ENCODE measurements around the gene BTN1A1. TPM values are rescaled to one million over a fixed set of nuclear protein-coding genes. Genes with fewer than 3 reads are reported as not detected.

The BTN1A1 gene
- total RNA-seq, 6 experiments from 2014 or later: not detected

DNA sequence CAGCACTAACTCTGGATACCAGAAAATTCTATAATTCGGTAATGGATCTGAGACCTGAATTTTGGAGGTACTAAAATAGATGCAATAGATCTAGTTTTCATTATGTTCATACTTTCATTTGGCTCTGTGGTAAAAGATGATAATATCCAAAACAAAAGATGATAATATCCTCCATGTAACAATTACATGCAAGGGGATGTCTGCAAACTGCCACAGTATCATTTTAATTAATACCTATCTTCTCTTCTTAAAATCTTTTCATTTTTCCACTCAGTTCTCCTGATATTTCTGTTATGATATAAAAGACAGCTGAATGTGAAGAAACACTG is 26.7 kb upstream of the BTN1A1 start:
- DNase-seq: no peak
- Mint-ChIP-seq H3K9me3 (no peaks in the 10 kb centered on the region), H3K27ac (peak overlapping the region; percentile 99), H3K36me3 (ENCODE audit: low read depth) (peaks cover 32% of the 10 kb centered on the region), H3K27me3 (ENCODE audit: insufficient read depth) (peaks cover 1% of the 10 kb centered on the region; the same call in 1 of the 2 replicates), H3K4me3 (peak overlapping the region; percentile 95), H3K4me1 (ENCODE audit: low read depth) (peaks cover 44% of the 10 kb centered on the region)
- TF ChIP-seq CTCF (IDR thresholded peaks at IDR 0.05): no peak

DNA sequence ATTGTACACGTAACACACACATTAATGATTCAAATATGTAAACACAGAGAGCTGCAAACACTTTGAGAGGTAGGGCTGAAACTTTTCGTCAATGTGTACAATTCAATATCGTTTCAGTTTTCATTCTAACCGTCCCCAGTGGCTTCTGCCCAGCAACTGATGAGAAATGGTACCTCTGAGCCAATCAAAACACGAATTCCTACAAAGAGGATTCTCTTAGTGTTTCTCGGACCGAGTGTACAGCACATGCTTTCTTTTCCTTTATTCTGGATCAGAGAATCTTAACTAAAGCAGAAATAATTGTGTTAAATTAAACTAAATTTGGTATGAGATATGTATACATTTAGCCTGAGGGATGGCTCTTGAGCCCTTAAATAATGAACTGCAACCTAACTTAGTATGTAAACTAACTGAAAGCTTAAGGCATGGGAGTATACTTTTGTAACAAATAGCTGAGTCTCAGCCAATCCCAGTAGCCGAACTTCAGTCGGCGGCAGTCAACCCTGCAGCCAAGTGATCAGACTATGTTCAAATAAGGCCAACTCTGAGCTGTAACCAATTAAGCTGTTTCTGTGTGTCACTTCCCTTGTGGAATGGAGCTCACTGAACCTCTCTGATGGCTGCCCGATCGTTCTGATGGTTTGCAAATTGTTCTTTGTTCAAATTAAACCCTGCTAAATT is 26.2 kb upstream of the BTN1A1 start:
- peak overlapping the region; percentile 99 for H3K27ac Mint-ChIP-seq
- H3K9me3 Mint-ChIP-seq: no peaks in the 10 kb centered on the region
- H3K4me1 Mint-ChIP-seq (ENCODE audit: low read depth): peaks cover 49% of the 10 kb centered on the region
- H3K4me3 Mint-ChIP-seq: peak overlapping the region; percentile 95
- H3K27me3 Mint-ChIP-seq (ENCODE audit: insufficient read depth): peaks cover 1% of the 10 kb centered on the region; the same call in 1 of the 2 replicates
- peaks cover 27% of the 10 kb centered on the region for H3K36me3 Mint-ChIP-seq (ENCODE audit: low read depth)
- no peak for TF ChIP-seq CTCF (IDR thresholded peaks at IDR 0.05)
- peak; percentile 96 for DNase-seq

- no peak for DNase-seq
- no peaks in the 10 kb centered on the region for H3K9me3 Mint-ChIP-seq
- H3K4me3 Mint-ChIP-seq: peak overlapping the region; percentile 95
- H3K27ac Mint-ChIP-seq: peak overlapping the region; percentile 99
- H3K4me1 Mint-ChIP-seq (ENCODE audit: low read depth): peaks cover 55% of the 10 kb centered on the region
- peaks cover 1% of the 10 kb centered on the region; the same call in 1 of the 2 replicates for H3K27me3 Mint-ChIP-seq (ENCODE audit: insufficient read depth)
- peaks cover 24% of the 10 kb centered on the region for H3K36me3 Mint-ChIP-seq (ENCODE audit: low read depth)
- no peak for TF ChIP-seq CTCF (IDR thresholded peaks at IDR 0.05)
These were observed 25.6 kb upstream of the BTN1A1 start for GRCh38 chr6:26474439-26474881.

GRCh38 chr6:26475823-26476729 is 24.0 kb upstream of the BTN1A1 start:
- peaks cover 55% of the 10 kb centered on the region for H3K4me1 Mint-ChIP-seq (ENCODE audit: low read depth)
- peaks cover 11% of the 10 kb centered on the region for H3K36me3 Mint-ChIP-seq (ENCODE audit: low read depth)
- H3K9me3 Mint-ChIP-seq: no peaks in the 10 kb centered on the region
- peak; percentile 17 for DNase-seq
- H3K4me3 Mint-ChIP-seq: no peak overlapping the region
- peaks cover 1% of the 10 kb centered on the region; the same call in 1 of the 2 replicates for H3K27me3 Mint-ChIP-seq (ENCODE audit: insufficient read depth)
- peak overlapping the region; percentile 99 for H3K27ac Mint-ChIP-seq
- TF ChIP-seq CTCF (IDR thresholded peaks at IDR 0.05): no peak

GRCh38 chr6:26476896-26477295 is 23.2 kb upstream of the BTN1A1 start:
- peaks cover 1% of the 10 kb centered on the region; the same call in 1 of the 2 replicates for H3K27me3 Mint-ChIP-seq (ENCODE audit: insufficient read depth)

More at GRCh38 chr6:26476896-26477295, 23.2 kb upstream of the BTN1A1 start:
- peaks cover 3% of the 10 kb centered on the region for H3K36me3 Mint-ChIP-seq (ENCODE audit: low read depth)
- TF ChIP-seq CTCF (IDR thresholded peaks at IDR 0.05): no peak
- peak overlapping the region; percentile 19 for H3K27ac Mint-ChIP-seq
- no peak for DNase-seq
- H3K4me1 Mint-ChIP-seq (ENCODE audit: low read depth): peaks cover 55% of the 10 kb centered on the region
- no peak overlapping the region; the same call in 1 of the 2 replicates for H3K4me3 Mint-ChIP-seq
- H3K9me3 Mint-ChIP-seq: no peaks in the 10 kb centered on the region
